Stimulated activated CD8-positive, alpha-beta memory T cell treated with anti-CD3 and anti-CD28 coated beads, Interleukin-4, amount 100 ng/mL, for 24 hours (primary cell): ENCODE results near the gene OCA2.

ENCODE experiments used
- DNase-seq: peaks from one replicate; pipeline ENCODE4 v3.0.0-alpha.2; 2020; ENCODE audit warnings: low read depth

The OCA2 gene

DNA sequence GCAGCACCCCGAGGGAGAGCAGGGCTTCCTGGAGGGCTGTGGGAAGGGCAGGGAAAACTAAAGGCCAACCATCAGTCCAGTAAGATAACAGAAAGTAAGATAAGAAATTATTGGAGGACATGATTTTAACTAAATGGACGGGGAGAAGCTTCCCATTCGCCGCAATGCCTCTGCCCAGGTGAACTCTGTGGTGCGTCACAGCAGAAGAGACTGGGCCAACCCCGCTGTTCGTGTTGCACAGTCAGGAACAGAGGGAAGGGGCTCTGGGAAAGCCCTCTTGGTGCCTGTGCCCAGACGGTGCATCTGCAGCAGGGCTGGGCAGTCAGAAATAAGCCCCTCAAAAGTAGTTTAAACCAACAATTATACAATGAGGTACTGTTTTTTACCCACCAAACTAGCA, 284.1 kb downstream of the OCA2 start:
- no peak for DNase-seq

DNA sequence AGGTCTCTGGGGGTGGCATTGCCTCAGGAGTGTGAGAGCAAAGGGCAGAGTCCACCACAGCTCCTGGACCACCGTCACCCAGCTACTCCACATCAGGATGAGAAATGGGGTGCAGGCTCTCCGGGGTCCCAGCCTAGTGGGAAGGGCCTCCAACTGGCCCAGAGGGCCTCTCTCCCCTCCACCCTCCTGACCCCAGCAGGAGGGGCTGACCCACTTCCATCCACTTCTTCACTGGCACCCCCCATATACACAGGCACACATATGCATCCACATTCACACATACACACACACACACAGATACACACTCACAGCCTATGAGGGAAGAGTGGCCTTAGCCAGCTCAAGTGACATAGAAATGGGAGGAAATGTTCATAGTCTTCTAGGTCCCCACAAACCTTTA, 286.0 kb downstream of the OCA2 start:
- DNase-seq, result no peak

- no peak for DNase-seq
Observed at GRCh38 chr15:27808182-27808581, 290.9 kb downstream of the OCA2 start.

DNA sequence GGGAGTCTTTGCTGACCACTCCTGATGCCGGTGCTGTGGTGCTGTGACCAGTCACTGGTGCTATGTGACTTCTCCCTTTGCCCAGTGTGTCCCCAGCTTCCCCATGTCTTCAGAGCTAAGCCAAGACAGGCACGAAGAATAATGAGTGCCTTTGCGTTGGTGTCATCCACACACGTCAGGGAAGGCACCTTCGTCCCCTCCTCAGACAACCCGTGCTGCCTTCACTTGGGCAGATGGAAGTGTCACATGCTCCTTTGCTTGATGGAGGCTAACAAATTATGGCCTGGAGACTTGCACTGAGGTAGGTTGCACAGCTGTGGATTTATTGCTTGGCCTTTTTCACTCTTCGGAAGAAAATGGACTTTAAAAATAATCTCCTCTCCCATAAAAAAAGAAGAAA, 291.8 kb downstream of the OCA2 start:
- no peak for DNase-seq

- no peak for DNase-seq
Observed at GRCh38 chr15:27806396-27806795, 292.7 kb downstream of the OCA2 start.

DNA sequence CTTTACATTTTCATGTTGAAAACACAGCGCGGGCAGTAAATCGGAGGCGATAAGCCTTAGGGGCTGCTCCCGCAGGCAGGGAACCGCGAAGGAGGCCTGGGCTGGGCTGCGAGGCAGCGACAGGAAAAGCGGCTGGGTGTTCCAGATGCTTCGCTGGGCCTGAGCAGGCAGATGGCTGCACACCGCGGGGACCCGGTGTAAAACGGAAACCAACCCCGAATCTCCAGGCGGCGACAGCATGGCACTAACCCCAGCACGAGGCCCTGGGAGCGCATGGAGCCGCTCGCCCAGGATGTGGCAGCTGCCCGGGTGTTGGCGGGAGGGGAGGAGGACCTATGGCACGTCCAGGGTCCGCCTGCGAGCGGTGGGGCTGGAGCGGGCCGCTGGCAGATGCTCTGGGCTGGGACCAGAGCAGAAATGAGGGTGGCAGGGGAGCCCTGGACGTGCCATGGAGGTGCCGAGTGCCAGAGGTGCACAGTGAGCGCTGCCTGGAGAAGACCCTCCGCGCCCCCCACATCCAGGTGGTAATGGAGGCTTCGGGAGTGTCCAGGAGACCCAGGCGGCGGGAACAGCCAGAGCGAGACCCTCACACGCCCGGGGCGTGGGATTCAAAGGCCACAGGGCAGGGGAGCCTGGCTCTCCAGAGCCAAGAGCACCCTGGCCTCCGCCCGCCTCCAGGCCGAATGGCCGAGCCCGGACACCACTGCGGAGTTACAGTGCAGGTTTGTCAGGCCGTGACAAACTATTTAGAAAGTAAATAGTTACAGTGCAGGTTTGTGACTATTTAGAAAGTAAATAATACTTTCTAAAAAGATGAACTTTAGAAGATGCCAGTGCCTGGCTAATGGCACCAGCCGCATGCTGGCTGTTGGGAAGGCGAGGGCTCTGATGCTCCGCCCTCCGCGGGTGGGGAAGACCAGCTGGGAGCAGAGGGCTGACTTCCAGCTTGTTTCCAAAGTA, 293.6 kb downstream of the OCA2 start:
- DNase-seq, result no peak

DNA sequence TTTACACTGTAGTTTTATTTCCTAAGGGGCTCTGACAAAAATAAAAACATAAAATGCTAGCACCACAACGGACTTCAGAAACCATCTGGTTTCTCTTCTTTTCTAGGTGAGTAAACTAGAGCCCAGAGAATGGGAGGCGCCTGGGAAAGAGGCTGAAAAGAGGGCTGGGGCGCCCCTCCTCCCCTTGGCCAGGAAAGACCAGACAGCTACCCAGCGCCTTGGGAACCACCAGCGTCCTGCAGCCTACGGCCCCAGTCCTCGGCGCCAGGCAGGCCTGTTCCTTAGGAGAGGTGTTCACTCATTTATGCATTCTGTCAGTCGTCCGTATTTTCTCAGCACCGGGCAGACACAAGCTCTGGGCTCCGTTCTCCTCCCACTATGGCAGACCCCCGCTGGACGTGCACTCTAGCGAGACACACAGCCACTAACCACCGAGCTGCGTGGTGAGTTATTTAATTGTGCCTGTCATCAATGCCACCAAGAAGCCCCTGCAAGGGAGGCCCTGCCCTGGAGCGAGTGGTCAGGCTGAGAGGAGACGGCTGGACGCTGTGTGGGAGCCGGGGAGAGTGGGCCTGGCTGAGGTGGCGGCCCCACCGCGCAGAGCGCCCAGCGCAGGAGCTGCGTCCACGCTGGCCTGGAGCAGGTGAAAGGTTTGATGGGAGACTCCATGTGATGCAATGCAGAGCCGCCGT, 294.4 kb downstream of the OCA2 start:
- DNase-seq, result no peak

- no peak for DNase-seq
Observed at GRCh38 chr15:27798807-27799206, 300.3 kb downstream of the OCA2 start.

- DNase-seq, result no peak
Observed at GRCh38 chr15:27797765-27798164, 301.4 kb downstream of the OCA2 start.

GRCh38 chr15:27796405-27797320, 302.5 kb downstream of the OCA2 start:
- no peak for DNase-seq

DNA sequence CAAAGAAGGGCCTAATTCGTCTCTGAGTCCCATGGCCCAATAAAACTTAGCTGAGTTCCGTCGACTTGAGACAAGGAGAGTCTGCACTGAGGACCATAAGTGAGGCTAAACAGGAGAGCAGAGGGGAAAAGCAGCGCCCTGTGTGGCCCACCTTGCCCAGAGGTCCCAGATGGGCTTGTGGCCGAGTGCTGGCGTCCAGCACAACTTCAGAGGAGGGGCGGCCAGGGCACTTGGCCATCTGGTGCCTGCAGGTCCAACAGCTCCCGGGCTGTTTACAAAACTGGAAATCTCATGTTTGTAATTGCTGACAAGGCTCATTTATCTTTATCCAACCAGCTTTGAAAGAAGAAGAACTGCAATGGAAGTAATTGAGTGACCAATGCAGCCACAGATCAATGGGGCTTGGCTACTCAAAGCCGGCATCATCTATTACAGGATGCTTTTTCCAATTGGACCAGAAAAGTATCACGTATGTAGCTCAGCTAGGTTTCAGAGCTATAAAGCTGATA, 306.3 kb downstream of the OCA2 start:
- no peak for DNase-seq

- no peak for DNase-seq
Observed at GRCh38 chr15:27790270-27790669, 308.8 kb downstream of the OCA2 start.

- DNase-seq, result no peak
Observed at GRCh38 chr15:27787931-27788330, 311.2 kb downstream of the OCA2 start.

DNA sequence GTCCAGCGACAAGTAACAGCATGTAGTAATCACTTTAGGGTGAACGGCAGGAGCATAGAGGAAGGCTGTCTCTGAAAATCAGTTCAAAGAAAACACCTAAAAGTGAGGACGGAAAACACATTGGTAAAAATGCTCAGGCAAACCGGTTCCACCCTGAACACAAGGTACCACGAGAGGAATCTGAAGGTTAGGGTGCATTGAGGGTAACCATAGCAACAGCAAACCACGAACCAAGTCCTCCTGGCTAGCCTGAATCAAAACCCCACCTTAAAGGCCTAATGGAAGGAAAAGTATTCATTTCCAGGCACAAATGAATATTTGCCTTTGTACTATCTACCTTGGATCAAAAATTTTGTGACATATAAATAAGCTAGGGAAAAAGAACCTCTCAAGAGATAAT, 315.0 kb downstream of the OCA2 start:
- DNase-seq, result no peak

GRCh38 chr15:27783678-27784077, 315.4 kb downstream of the OCA2 start:
- no peak for DNase-seq

- no peak for DNase-seq
Observed at GRCh38 chr15:27782125-27782524, 317.0 kb downstream of the OCA2 start.

GRCh38 chr15:27776501-27776900, 322.6 kb downstream of the OCA2 start:
- no peak for DNase-seq

DNA sequence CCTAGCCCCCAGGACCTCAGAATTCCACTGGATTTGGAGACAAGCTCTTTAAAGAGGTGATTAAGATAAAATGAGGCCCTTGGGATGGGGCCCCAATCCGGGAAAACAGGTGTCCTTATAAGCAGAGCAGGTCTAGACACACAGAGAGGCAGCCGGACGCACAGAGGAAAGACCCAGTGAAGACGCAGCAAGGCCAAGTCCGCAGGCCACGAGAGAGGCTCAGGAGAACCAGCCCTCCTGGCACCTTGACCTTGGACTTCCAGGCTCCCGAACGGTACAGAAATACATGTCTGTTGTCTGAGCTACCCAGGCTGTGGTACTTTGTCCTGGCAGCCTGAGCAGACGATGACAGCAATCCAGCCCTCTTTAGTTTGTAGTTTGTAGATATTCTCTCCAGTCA, 324.5 kb downstream of the OCA2 start:
- DNase-seq, result no peak

GRCh38 chr15:27774191-27774590, 324.9 kb downstream of the OCA2 start:
- no peak for DNase-seq

GRCh38 chr15:27771892-27772291, 327.2 kb downstream of the OCA2 start:
- DNase-seq, result no peak

- DNase-seq, result no peak
Observed at GRCh38 chr15:27770769-27771554, 328.2 kb downstream of the OCA2 start.
